Natural killer cell (primary cell): ENCODE data around the gene SLC35E1. TPM values are rescaled to one million over a fixed set of nuclear protein-coding genes. Genes with fewer than 3 reads are reported as not detected.

ENCODE experiments used
- ATAC-seq, 3 donors: fragments of 150-1000 bp in 2 of 3; fragments of 200-7000 bp in 1 of 3; cut with Tn5 transposase; 1 replicate in 1 of 3; 2 replicates in 2 of 3; pipeline ENCODE4 v1.10.0; 2021; ENCODE audit warnings: mild to moderate bottlenecking in 2 of 3, moderate library complexity in 2 of 3
- DNase-seq, 2 donors: peaks; one replicate each; pipeline versions ENCODE4 v3.0.0 to v3.0.0-alpha.2; 2013 to 2021; ENCODE audit warnings: mixed read lengths in 1 of 2
- H3K27ac ChIP-seq: one replicate; pipeline ENCODE4 v1.5.1; 2013; ENCODE audit warnings: mild to moderate bottlenecking, low read length
- H3K27me3 ChIP-seq: one replicate; pipeline ENCODE4 v1.6.1; 2013; ENCODE audit warnings: low read length; ENCODE audit not compliant: control insufficient read depth, insufficient read depth
- H3K36me3 ChIP-seq: one replicate; pipeline ENCODE4 v1.6.1; 2013; ENCODE audit warnings: low read length; ENCODE audit not compliant: control insufficient read depth, insufficient read depth
- H3K4me1 ChIP-seq: one replicate; pipeline ENCODE4 v1.6.1; 2013; ENCODE audit warnings: low read length; ENCODE audit not compliant: control insufficient read depth, insufficient read depth
- H3K4me3 ChIP-seq: one replicate; pipeline ENCODE4 v1.5.1; 2013; ENCODE audit warnings: low read length
- H3K9me3 ChIP-seq: one replicate; pipeline ENCODE4 v1.6.1; 2013; ENCODE audit warnings: low read length; ENCODE audit not compliant: control insufficient read depth, insufficient read depth
- H3K27ac Mint-ChIP-seq, 2 donors: one replicate each; pipeline ENCODE4 v1.8.0; 2022; ENCODE audit warnings: mild to moderate bottlenecking in 2 of 2, mixed read lengths in 2 of 2, moderate library complexity in 1 of 2
- H3K27me3 Mint-ChIP-seq, 2 donors: one replicate each; pipeline ENCODE4 v1.8.0; 2022; ENCODE audit warnings: low read depth in 2 of 2, mixed read lengths in 2 of 2
- H3K36me3 Mint-ChIP-seq: one replicate; pipeline ENCODE4 v1.8.0; 2022; ENCODE audit warnings: mixed read lengths
- H3K4me1 Mint-ChIP-seq, 2 donors: one replicate each; pipeline ENCODE4 v1.8.0; 2022; ENCODE audit warnings: mixed read lengths in 2 of 2
- H3K4me3 Mint-ChIP-seq: one replicate; pipeline ENCODE4 v1.8.0; 2022; ENCODE audit warnings: mild to moderate bottlenecking, moderate library complexity, mixed read lengths
- H3K9me3 Mint-ChIP-seq, 2 donors: one replicate each; pipeline ENCODE4 v1.8.0; 2022; ENCODE audit warnings: mixed read lengths in 2 of 2
- CTCF ChIP-seq: fragments of 200-600 bp; IDR thresholded peaks from one replicate; pipeline ENCODE4 v1.8.0; 2022; ENCODE audit warnings: antibody characterized with exemption
- WGBS: methylation state at CpG from one replicate; pipeline ENCODE4 v1.1.7; 2013; ENCODE audit warnings: missing lambda C conversion rate; ENCODE audit not compliant: insufficient coverage; 5-methylcytosine and 5-hydroxymethylcytosine counted together
- intact Hi-C: fragments of 100-400 bp; cut with micrococcal nuclease; formaldehyde crosslinking; loops from one replicate; pipeline ENCODE4 v1.14.2; 2022
- total RNA-seq, 4 donors: library from RNA; stranded (reverse); fragments of 120-200 nt in 1 of 4; gene quantifications; one replicate each; pipeline versions ENCODE4 v1.2.3 to v1.2.4, GENCODE V29; 2013 to 2022

SLC35E1 gene
- total RNA-seq, 3 donors from 2014 or later (not counting 1 experiment from before 2014, with no cell fraction given), result 53.2 to 55.5 (median 54.2) TPM

- Mint-ChIP-seq H3K9me3 (no peaks in the 10 kb centered on the region), H3K4me1 (peaks cover 60 to 75% of the 10 kb centered on the region in 2 donors), H3K4me3 (no peak overlapping the region), H3K27me3 (no peaks in the 10 kb centered on the region), H3K27ac (no peak overlapping the region), H3K36me3 (no peaks in the 10 kb centered on the region)
- no peaks in the 10 kb centered on the region for H3K9me3 ChIP-seq
- WGBS, result 85% methylated on average over 9 of the region's 9 CpGs
- H3K36me3 ChIP-seq, result no peaks in the 10 kb centered on the region
- no peak overlapping the region for H3K4me3 ChIP-seq
- TF ChIP-seq CTCF, result no peak
- H3K27ac ChIP-seq, result no peak overlapping the region
- intact Hi-C loops, result no loop called here
- H3K27me3 ChIP-seq, result no peaks in the 10 kb centered on the region
- ATAC-seq (no peak), DNase-seq (no peak)
- H3K4me1 ChIP-seq, result peaks cover 84% of the 10 kb centered on the region
Observed at GRCh38 chr19:16590876-16591802, 18.9 kb upstream of the SLC35E1 start.

- Histone ChIP-seq H3K27me3 (no peaks in the 10 kb centered on the region), H3K27ac (no peak overlapping the region), H3K4me1 (peaks cover 84% of the 10 kb centered on the region), H3K4me3 (no peak overlapping the region), H3K9me3 (no peaks in the 10 kb centered on the region), H3K36me3 (no peaks in the 10 kb centered on the region)
- peak overlapping the region; percentile 61 to 88 for H3K27ac Mint-ChIP-seq
- DNase-seq (no peak), ATAC-seq (no peak)
- no peak for TF ChIP-seq CTCF
- no peaks in the 10 kb centered on the region for H3K27me3 Mint-ChIP-seq
- intact Hi-C loops, result loop anchor here (5.0 to 10.0 kb wide), 2 partner anchors 153 to 515 kb away; partner anchors contain the start of gene TPM4
- no peaks in the 10 kb centered on the region for H3K9me3 Mint-ChIP-seq
- no peak overlapping the region for H3K4me3 Mint-ChIP-seq
- H3K36me3 Mint-ChIP-seq, result no peaks in the 10 kb centered on the region
- WGBS, result 74% methylated on average over 3 of the region's 3 CpGs
- H3K4me1 Mint-ChIP-seq, result peaks cover 55 to 75% of the 10 kb centered on the region in 2 donors
Observed at GRCh38 chr19:16589917-16590316, 17.7 kb upstream of the SLC35E1 start.

GRCh38 chr19:16588824-16589577, 16.8 kb upstream of the SLC35E1 start:
- no peaks in the 10 kb centered on the region for H3K9me3 Mint-ChIP-seq
- Histone ChIP-seq H3K4me1 (peaks cover 82% of the 10 kb centered on the region), H3K9me3 (no peaks in the 10 kb centered on the region), H3K27me3 (no peaks in the 10 kb centered on the region), H3K4me3 (no peak overlapping the region), H3K36me3 (no peaks in the 10 kb centered on the region), H3K27ac (peak overlapping the region; percentile 39)
- no peak for ATAC-seq
- H3K4me3 Mint-ChIP-seq, result peak overlapping the region; percentile 80
- intact Hi-C loops, result loop anchor here (5.0 to 10.0 kb wide), 2 partner anchors 152 to 514 kb away; partner anchors contain the start of gene TPM4
- 70% methylated on average over 11 of the region's 11 CpGs for WGBS
- TF ChIP-seq CTCF, result no peak
- no peaks in the 10 kb centered on the region for H3K36me3 Mint-ChIP-seq
- DNase-seq, result no peak
- no peaks in the 10 kb centered on the region for H3K27me3 Mint-ChIP-seq
- peak overlapping the region; percentile 88 to 89 for H3K27ac Mint-ChIP-seq
- H3K4me1 Mint-ChIP-seq, result peaks cover 52 to 75% of the 10 kb centered on the region in 2 donors
